ENCODE results near the gene SLC37A4. TPM values are rescaled to one million over a fixed set of nuclear protein-coding genes. Genes with fewer than 3 reads are reported as not detected.

Gene SLC37A4
- total RNA-seq, 1 donor from 2014 or later = 13.6 TPM

DNA sequence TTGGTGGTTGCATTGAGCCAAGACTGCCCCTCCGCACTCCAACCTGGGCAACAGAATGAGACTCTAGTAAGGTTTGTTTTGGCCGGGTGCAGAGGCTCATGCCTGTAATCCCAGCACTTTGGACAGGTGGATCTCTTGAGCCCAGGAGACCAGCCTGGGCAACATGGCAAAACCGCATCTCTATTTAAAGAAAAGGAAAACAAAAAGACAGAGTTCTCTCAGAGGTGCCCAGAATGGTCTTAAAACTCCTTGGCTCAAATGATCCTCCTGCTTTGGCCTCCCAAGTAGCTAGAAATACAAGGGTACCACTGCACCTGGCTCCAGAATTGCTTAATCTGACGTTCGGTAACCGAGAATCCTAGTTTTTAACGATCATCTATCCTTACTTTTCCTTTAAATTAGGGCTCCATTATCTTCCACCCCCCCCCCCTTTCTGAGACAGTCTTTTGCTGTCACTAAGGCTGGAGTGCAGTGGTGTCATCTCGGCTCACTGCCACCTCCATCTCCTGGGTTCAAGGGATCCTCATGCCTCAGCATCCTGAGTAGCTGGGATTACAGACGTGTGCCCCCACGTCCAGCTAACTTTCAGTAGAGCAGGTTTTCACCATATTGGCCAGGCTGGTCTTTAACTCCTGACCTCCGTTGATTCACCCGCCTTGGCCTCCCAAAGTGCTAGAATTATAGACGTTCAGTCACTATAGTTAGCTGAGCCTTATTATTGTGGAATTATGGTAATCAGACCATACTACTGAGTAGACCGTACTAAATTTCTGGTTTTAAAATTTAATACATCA lies 14.3 kb downstream of the SLC37A4 start:
- Mint-ChIP-seq H3K9me3 (ENCODE audit: low read depth) (no peaks in the 10 kb centered on the region), H3K4me3 (ENCODE audit: unreplicated experiment) (peak overlapping the region; percentile 95), H3K27ac (ENCODE audit: unreplicated experiment) (peak overlapping the region; percentile 54), H3K27me3 (ENCODE audit: low read depth) (no peaks in the 10 kb centered on the region), H3K4me1 (ENCODE audit: low read depth) (peaks cover 43% of the 10 kb centered on the region), H3K36me3 (ENCODE audit: low read depth) (peaks cover 21% of the 10 kb centered on the region)
- TF ChIP-seq, protein P1, sequence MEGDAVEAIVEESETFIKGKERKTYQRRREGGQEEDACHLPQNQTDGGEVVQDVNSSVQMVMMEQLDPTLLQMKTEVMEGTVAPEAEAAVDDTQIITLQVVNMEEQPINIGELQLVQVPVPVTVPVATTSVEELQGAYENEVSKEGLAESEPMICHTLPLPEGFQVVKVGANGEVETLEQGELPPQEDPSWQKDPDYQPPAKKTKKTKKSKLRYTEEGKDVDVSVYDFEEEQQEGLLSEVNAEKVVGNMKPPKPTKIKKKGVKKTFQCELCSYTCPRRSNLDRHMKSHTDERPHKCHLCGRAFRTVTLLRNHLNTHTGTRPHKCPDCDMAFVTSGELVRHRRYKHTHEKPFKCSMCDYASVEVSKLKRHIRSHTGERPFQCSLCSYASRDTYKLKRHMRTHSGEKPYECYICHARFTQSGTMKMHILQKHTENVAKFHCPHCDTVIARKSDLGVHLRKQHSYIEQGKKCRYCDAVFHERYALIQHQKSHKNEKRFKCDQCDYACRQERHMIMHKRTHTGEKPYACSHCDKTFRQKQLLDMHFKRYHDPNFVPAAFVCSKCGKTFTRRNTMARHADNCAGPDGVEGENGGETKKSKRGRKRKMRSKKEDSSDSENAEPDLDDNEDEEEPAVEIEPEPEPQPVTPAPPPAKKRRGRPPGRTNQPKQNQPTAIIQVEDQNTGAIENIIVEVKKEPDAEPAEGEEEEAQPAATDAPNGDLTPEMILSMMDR (IDR thresholded peaks at IDR 0.05) = no peak
- no peak for DNase-seq (ENCODE audit: low spot score)

DNA sequence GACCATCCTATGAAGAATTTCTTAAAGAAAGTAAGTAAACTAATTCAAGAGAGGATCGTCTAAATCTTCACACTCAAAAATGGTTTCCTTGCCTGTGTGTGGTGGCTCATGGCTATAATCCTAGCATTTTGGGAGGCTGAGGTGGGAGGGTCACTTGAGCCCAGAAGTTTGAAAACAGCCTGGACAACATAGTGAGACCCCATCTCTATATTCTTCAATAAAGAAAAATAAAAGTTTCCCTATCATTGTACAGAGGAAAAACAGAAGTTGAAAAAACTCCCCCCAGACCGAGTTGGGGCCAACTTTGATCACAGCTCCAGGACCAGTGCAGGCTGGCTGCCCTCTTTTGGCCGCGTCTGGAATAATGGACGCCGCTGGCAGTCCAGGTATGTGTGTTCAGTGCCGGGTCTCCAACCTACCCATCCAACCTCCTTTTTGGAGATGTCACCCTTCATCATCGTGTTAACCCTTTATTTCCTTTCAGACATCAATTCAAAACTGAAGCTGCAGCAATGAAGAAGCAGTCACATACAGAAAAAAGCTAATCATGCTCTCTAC lies 15.5 kb downstream of the SLC37A4 start:
- DNase-seq (ENCODE audit: low spot score) = peak; percentile 48
- Mint-ChIP-seq H3K27ac (ENCODE audit: unreplicated experiment) (peak overlapping the region; percentile 14), H3K36me3 (ENCODE audit: low read depth) (peaks cover 23% of the 10 kb centered on the region), H3K4me3 (ENCODE audit: unreplicated experiment) (no peak overlapping the region), H3K4me1 (ENCODE audit: low read depth) (peaks cover 36% of the 10 kb centered on the region), H3K27me3 (ENCODE audit: low read depth) (no peaks in the 10 kb centered on the region), H3K9me3 (ENCODE audit: low read depth) (no peaks in the 10 kb centered on the region)
- TF ChIP-seq, protein P1 (IDR thresholded peaks at IDR 0.05) = peak; percentile 52

DNA sequence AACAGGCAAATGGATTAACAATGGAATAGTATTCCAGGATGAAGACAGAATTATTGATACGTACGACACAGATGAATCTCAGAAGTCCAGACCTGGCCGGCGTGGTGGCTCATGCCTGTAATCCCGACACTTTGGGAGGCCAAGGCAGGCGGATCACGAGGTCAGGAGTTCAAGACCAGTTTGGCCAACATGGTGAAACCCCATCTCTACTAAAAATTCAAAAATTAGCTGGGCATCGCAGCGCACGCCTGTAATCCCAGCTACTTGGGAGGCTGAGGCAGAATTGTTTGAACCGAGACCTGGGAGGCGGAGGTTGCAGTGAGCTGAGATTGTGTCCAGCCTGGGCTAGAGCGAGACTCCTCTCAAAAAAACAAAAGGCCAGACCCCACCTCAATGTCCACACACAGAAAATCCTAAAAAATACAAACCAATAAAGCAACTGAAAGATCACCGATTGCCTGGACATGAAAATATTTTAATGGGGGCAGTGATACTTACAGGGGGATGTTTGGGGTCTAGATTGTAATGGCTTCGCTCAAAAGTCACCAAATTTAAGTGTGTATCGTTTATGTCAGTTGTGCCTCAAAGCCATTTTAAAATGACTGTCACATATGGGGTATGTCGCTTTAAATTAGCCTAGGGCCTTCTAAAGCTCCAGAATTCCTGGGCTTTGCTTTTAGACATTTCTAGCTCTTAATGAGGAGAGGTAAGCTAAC lies 16.3 kb downstream of the SLC37A4 start:
- TF ChIP-seq, protein P1 (IDR thresholded peaks at IDR 0.05) = no peak
- H3K4me1 Mint-ChIP-seq (ENCODE audit: low read depth) = peaks cover 30% of the 10 kb centered on the region
- no peak overlapping the region for H3K4me3 Mint-ChIP-seq (ENCODE audit: unreplicated experiment)
- peaks cover 22% of the 10 kb centered on the region for H3K36me3 Mint-ChIP-seq (ENCODE audit: low read depth)
- H3K9me3 Mint-ChIP-seq (ENCODE audit: low read depth) = no peaks in the 10 kb centered on the region
- no peak overlapping the region for H3K27ac Mint-ChIP-seq (ENCODE audit: unreplicated experiment)
- no peak for DNase-seq (ENCODE audit: low spot score)
- H3K27me3 Mint-ChIP-seq (ENCODE audit: low read depth) = no peaks in the 10 kb centered on the region

DNA sequence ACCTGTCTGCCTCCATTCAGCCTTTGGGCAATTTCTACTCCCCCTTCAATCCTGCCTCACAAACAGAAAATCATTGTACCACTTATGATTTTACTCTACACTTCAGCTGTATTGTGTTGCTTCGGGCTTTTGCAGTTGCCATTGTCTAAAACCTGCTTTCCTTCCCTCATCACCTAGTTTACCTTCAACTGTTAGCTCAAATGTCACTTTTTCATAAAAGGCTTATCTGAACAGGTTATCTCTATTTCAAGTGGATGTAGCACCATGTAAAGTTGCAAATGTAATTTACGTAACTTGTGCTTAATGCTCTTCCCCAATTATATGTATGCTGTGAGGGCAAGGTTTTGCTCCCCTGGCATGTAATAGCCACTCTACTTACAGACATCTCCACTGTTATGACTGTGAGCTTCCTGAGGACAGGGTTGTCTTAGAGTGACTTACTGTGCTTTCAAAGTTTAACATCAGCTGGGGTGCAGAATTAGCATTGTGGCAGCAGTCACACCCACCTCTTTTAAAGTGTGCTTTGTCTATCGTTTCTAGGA lies 18.0 kb downstream of the SLC37A4 start:
- H3K9me3 Mint-ChIP-seq (ENCODE audit: low read depth) = no peaks in the 10 kb centered on the region
- H3K36me3 Mint-ChIP-seq (ENCODE audit: low read depth) = peaks cover 25% of the 10 kb centered on the region
- TF ChIP-seq, protein P1 (IDR thresholded peaks at IDR 0.05) = no peak
- H3K4me1 Mint-ChIP-seq (ENCODE audit: low read depth) = peaks cover 24% of the 10 kb centered on the region
- no peak overlapping the region for H3K4me3 Mint-ChIP-seq (ENCODE audit: unreplicated experiment)
- no peak for DNase-seq (ENCODE audit: low spot score)
- H3K27me3 Mint-ChIP-seq (ENCODE audit: low read depth) = no peaks in the 10 kb centered on the region
- H3K27ac Mint-ChIP-seq (ENCODE audit: unreplicated experiment) = no peak overlapping the region

DNA sequence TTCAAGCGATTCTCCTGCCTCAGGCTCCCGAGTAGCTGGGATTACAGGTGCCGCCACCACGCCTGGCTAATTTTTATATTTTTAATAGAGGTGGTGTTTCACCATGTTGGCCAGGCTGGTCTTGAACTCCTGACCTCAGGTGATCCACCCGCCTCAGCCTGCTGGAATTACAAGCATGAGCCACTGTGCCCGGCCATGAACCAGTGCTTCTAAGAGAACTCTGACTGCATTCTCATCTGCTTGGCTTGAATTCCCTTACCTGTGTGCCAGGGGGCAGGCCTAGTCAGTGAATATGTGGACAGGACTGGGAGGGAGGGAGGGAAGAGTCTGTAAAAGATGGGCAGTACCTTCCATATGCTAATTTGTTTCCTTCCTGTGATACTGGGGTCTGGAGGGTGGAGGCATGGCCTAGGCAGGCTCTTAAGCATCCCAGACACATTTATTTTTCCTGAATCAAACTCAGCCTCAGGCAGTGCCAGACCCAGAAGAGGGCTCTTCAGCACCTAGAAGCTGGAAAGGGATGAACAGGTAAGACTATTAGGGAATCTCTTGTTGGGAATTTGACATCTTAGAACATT lies 19.1 kb downstream of the SLC37A4 start:
- no peak for DNase-seq (ENCODE audit: low spot score)
- H3K36me3 Mint-ChIP-seq (ENCODE audit: low read depth) = peaks cover 28% of the 10 kb centered on the region
- no peak overlapping the region for H3K4me3 Mint-ChIP-seq (ENCODE audit: unreplicated experiment)
- TF ChIP-seq, protein P1 (IDR thresholded peaks at IDR 0.05) = no peak
- no peaks in the 10 kb centered on the region for H3K9me3 Mint-ChIP-seq (ENCODE audit: low read depth)
- H3K4me1 Mint-ChIP-seq (ENCODE audit: low read depth) = peaks cover 13% of the 10 kb centered on the region
- H3K27ac Mint-ChIP-seq (ENCODE audit: unreplicated experiment) = no peak overlapping the region
- no peaks in the 10 kb centered on the region for H3K27me3 Mint-ChIP-seq (ENCODE audit: low read depth)
